HG02610 (cell line): ENCODE data around the gene OVAAL.
"Not testable (repeated sequence)": the region's sequence is repeated elsewhere in the genome, so short reads cannot be mapped to it uniquely, and the experiment has no call there.

Experiments
- ATAC-seq: cut with Tn5 transposase; IDR thresholded peaks from one replicate; pipeline ENCODE4 v1.9.1; 2021; ENCODE audit warnings: mild to moderate bottlenecking, moderate library complexity; ENCODE audit not compliant: unreplicated experiment

Gene OVAAL

GRCh38 chr1:180540697-180541594, 17.8 kb upstream of the OVAAL start:
- ATAC-seq, result no peak

- ATAC-seq, result no peak
Measured at GRCh38 chr1:180542113-180542837, 16.5 kb upstream of the OVAAL start.

GRCh38 chr1:180542838-180543145, 16.0 kb upstream of the OVAAL start:
- no peak for ATAC-seq

GRCh38 chr1:180544050-180544449, 14.7 kb upstream of the OVAAL start:
- ATAC-seq, result no peak

- no peak for ATAC-seq
Measured at GRCh38 chr1:180545991-180546390, 12.8 kb upstream of the OVAAL start.

GRCh38 chr1:180548686-180549317, 10.0 kb upstream of the OVAAL start:
- ATAC-seq, result no peak

GRCh38 chr1:180549770-180550169, 9.0 kb upstream of the OVAAL start:
- ATAC-seq, result not testable (repeated sequence)

GRCh38 chr1:180550241-180550640, 8.5 kb upstream of the OVAAL start:
- no peak for ATAC-seq

- no peak for ATAC-seq
Measured at GRCh38 chr1:180551997-180552396, 6.8 kb upstream of the OVAAL start.

- not testable (repeated sequence) for ATAC-seq
Measured at GRCh38 chr1:180553046-180553445, 5.7 kb upstream of the OVAAL start.

- ATAC-seq, result no peak
Measured at GRCh38 chr1:180555411-180555810, 3.4 kb upstream of the OVAAL start.

- no peak for ATAC-seq
Measured at GRCh38 chr1:180560200-180560867, 1.6 kb downstream of the OVAAL start.

- ATAC-seq, result no peak
Measured at GRCh38 chr1:180560868-180561600, 2.3 kb downstream of the OVAAL start.

GRCh38 chr1:180562640-180563025, 3.9 kb downstream of the OVAAL start:
- no peak for ATAC-seq

GRCh38 chr1:180563026-180563827, 4.5 kb downstream of the OVAAL start:
- ATAC-seq, result no peak

GRCh38 chr1:180565121-180565871, 6.5 kb downstream of the OVAAL start:
- no peak for ATAC-seq

GRCh38 chr1:180566026-180566425, 7.3 kb downstream of the OVAAL start:
- ATAC-seq, result no peak

- no peak for ATAC-seq
Measured at GRCh38 chr1:180566495-180566894, 7.7 kb downstream of the OVAAL start.

GRCh38 chr1:180567654-180568053, 8.9 kb downstream of the OVAAL start:
- ATAC-seq, result no peak
